ENCODE measurements around the gene RAPGEF4. TPM values are rescaled to one million over a fixed set of nuclear protein-coding genes. Genes with fewer than 3 reads are reported as not detected.

Gene RAPGEF4
- total and polyA plus RNA-seq, 2 of the 4 experiments (the other 2 are of a cell fraction): 1.7 to 3.2 TPM

DNA sequence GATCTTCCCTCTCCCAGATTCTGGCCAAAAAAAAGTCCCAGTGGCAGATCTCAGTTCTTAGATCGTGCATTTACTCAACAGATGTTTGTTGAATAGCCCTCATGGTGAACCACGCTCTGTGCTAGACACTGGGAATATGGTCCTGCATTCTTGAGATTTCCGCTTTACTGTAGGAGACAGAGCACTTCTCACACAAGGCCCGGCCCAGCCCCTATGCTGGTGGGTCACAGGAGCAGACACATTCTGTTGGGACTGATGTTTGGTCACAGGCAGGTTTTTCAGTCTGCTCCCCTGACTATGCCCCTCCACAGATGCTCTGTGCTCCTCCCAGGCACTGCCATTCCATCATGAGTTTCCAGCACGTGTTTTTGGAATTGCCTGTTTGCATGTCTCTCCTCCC, 110.9 kb downstream of the RAPGEF4 start:
- no peak overlapping the region for H2BK15ac ChIP-seq (ENCODE audit: low read depth, low read length)
- H4K5ac ChIP-seq (ENCODE audit: low read depth, low read length): no peak overlapping the region
- H3K4me3 ChIP-seq (ENCODE audit: insufficient read depth, low read depth, low read length): no peak overlapping the region
- no peaks in the 10 kb centered on the region for H3K36me3 ChIP-seq (ENCODE audit: control insufficient read depth, insufficient read depth, low read length)
- no peaks in the 10 kb centered on the region for H4K20me1 ChIP-seq (ENCODE audit: insufficient read depth, low read length)
- no peak overlapping the region for H2AK5ac ChIP-seq (ENCODE audit: low read depth, low read length)
- no TSS peak for BruUV-seq (replicated peaks)
- intact Hi-C loops (cut with micrococcal nuclease): no loop called here
- H2BK5ac ChIP-seq (ENCODE audit: low read depth, low read length, poor library complexity, severe bottlenecking): no peak overlapping the region
- H3K27ac ChIP-seq (ENCODE audit: insufficient read depth, low read length): no peak overlapping the region
- H4K91ac ChIP-seq (ENCODE audit: insufficient read depth, low read depth, low read length): no peak overlapping the region
- H3K9me1 ChIP-seq (ENCODE audit: insufficient read depth, low read length): no peaks in the 10 kb centered on the region
- no peak overlapping the region for H2AFZ ChIP-seq (replicated peaks; ENCODE audit: low read length, poor library complexity)
- ChIA-PET POLR2A (ENCODE audit: unreplicated experiment) (no interaction called here), CTCF (no interaction called here)
- H2BK120ac ChIP-seq (ENCODE audit: low read depth, low read length): no peak overlapping the region
- no peaks in the 10 kb centered on the region for H3K4me1 ChIP-seq (ENCODE audit: control insufficient read depth, insufficient read depth, low read length)
- no peak overlapping the region for H3K9ac ChIP-seq (ENCODE audit: low read depth, low read length)
- dilution Hi-C loops (cut with HindIII; ENCODE audit: low sequenced_read_pairs, unreplicated experiment): no loop called here
- ATAC-seq (ENCODE audit: low read depth) (no peak), DNase-seq (no peak)
- H3K14ac ChIP-seq (replicated peaks; ENCODE audit: low read depth, low read length): no peak overlapping the region
- no peak overlapping the region for H3K4me2 ChIP-seq (ENCODE audit: low read depth, low read length)
- no peak overlapping the region for H3K4ac ChIP-seq (ENCODE audit: low read depth, low read length)
- TF ChIP-seq, protein P1, sequence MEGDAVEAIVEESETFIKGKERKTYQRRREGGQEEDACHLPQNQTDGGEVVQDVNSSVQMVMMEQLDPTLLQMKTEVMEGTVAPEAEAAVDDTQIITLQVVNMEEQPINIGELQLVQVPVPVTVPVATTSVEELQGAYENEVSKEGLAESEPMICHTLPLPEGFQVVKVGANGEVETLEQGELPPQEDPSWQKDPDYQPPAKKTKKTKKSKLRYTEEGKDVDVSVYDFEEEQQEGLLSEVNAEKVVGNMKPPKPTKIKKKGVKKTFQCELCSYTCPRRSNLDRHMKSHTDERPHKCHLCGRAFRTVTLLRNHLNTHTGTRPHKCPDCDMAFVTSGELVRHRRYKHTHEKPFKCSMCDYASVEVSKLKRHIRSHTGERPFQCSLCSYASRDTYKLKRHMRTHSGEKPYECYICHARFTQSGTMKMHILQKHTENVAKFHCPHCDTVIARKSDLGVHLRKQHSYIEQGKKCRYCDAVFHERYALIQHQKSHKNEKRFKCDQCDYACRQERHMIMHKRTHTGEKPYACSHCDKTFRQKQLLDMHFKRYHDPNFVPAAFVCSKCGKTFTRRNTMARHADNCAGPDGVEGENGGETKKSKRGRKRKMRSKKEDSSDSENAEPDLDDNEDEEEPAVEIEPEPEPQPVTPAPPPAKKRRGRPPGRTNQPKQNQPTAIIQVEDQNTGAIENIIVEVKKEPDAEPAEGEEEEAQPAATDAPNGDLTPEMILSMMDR (conservative IDR thresholded peaks at IDR 0.05; ENCODE audit: low read depth, low read length): no peak
- no peak for TF ChIP-seq RCOR1 (IDR thresholded peaks at IDR 0.05; ENCODE audit: insufficient replicate concordance, low read length)
- no peak for TF ChIP-seq MXI1 (IDR thresholded peaks at IDR 0.05; ENCODE audit: borderline replicate concordance, low read depth, low read length)
- TF ChIP-seq POLR2A (IDR thresholded peaks at IDR 0.05; ENCODE audit: low read depth, low read length): no peak
- no peak for TF ChIP-seq RFX5 (IDR thresholded peaks at IDR 0.05; ENCODE audit: low read depth, low read length)
- no peak for TF ChIP-seq CHD1 (IDR thresholded peaks at IDR 0.05; ENCODE audit: low read depth, low read length)
- H3K79me1 ChIP-seq (ENCODE audit: low read depth in 1 of 2, low read length in 2 of 2): no peaks in the 10 kb centered on the region
- in situ Hi-C loops (cut with MboI; ENCODE audit: low sequenced_read_pairs): no loop called here
- H3K23ac ChIP-seq (ENCODE audit: low read depth, low read length): no peak overlapping the region
- no peak overlapping the region for H3K18ac ChIP-seq (ENCODE audit: low read depth, low read length)
- no peaks in the 10 kb centered on the region; the same call in 1 of the 2 replicates for H3K9me3 ChIP-seq (ENCODE audit: control insufficient read depth, insufficient read depth, low read length)
- no CpG with 5 or more reads among the region's 5 CpGs for WGBS, 2 experiments (ENCODE audit: extremely low coverage in 2 of 2, insufficient read length in 1 of 2)
- no peak overlapping the region for H2AK9ac ChIP-seq (replicated peaks; ENCODE audit: low read depth, low read length, poor library complexity)
- no peak overlapping the region for H3K56ac ChIP-seq (ENCODE audit: extremely low read depth, insufficient read depth, low read length)
- no peaks in the 10 kb centered on the region for H3K27me3 ChIP-seq (ENCODE audit: control insufficient read depth, insufficient read depth, low read length)
- no peak overlapping the region for H4K8ac ChIP-seq (ENCODE audit: low read depth in 2 of 2, low read length in 2 of 2)
- H2BK20ac ChIP-seq (ENCODE audit: low read depth, low read length): no peak overlapping the region

All from IMR-90 (cell line).